Stomach (tissue), 4 donors: ENCODE data around the gene UNC5A.

ENCODE experiments used
- EP300 ChIP-seq: sonication (generic); formaldehyde crosslinking; IDR thresholded peaks from one replicate; pipeline ENCODE4 v1.6.1; 2017; ENCODE audit warnings: antibody characterized with exemption
- POLR2A ChIP-seq, 4 donors: fragments of 450-650 bp; IDR thresholded peaks; one replicate each; pipeline ENCODE4 v1.6.1; 2016; ENCODE audit warnings: antibody characterized with exemption in 4 of 4, control low read depth in 2 of 4, mild to moderate bottlenecking in 1 of 4, moderate library complexity in 1 of 4
- POLR2AphosphoS5 ChIP-seq, 3 donors: sonication (generic); formaldehyde crosslinking; IDR thresholded peaks; one replicate each; pipeline ENCODE4 v1.6.1; 2016; ENCODE audit warnings: antibody characterized with exemption in 3 of 3
- TF ChIP-seq, protein P1 (sequence below), 7 experiments: fragments of 450-650 bp in 4 of 7; fragments of 200-600 bp in 3 of 7; sonication (generic) in 3 of 7; IDR thresholded peaks; one replicate each; pipeline ENCODE4 v1.5.1; 2016 to 2019; ENCODE audit warnings: antibody characterized with exemption in 7 of 7, control low read depth in 2 of 7, mild to moderate bottlenecking in 1 of 7

GRCh38 chr5:176845392-176845713 is 35.0 kb downstream of the UNC5A start:
- TF ChIP-seq, protein P1, sequence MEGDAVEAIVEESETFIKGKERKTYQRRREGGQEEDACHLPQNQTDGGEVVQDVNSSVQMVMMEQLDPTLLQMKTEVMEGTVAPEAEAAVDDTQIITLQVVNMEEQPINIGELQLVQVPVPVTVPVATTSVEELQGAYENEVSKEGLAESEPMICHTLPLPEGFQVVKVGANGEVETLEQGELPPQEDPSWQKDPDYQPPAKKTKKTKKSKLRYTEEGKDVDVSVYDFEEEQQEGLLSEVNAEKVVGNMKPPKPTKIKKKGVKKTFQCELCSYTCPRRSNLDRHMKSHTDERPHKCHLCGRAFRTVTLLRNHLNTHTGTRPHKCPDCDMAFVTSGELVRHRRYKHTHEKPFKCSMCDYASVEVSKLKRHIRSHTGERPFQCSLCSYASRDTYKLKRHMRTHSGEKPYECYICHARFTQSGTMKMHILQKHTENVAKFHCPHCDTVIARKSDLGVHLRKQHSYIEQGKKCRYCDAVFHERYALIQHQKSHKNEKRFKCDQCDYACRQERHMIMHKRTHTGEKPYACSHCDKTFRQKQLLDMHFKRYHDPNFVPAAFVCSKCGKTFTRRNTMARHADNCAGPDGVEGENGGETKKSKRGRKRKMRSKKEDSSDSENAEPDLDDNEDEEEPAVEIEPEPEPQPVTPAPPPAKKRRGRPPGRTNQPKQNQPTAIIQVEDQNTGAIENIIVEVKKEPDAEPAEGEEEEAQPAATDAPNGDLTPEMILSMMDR (IDR thresholded peaks at IDR 0.05), result no peak
- no peak for TF ChIP-seq EP300
- no peak for TF ChIP-seq POLR2AphosphoS5 (IDR thresholded peaks at IDR 0.05)
- TF ChIP-seq POLR2A (IDR thresholded peaks at IDR 0.05), result no peak
